Upper lobe of left lung (tissue), 4 donors: ENCODE results near the gene MRGPRG.

Experiments
- CTCF ChIP-seq, 6 experiments: fragments of 450-650 bp in 4 of 6; fragments of 200-600 bp in 2 of 6; sonication (generic) in 2 of 6; IDR thresholded peaks; one replicate each; pipeline ENCODE4 v1.5.1; 2016 to 2019; ENCODE audit warnings: antibody characterized with exemption in 6 of 6
- EP300 ChIP-seq, 4 donors: sonication (generic); formaldehyde crosslinking; IDR thresholded peaks; one replicate each; pipeline ENCODE4 v1.5.1; 2017; ENCODE audit warnings: antibody characterized with exemption in 4 of 4, control low read depth in 2 of 4
- POLR2A ChIP-seq, 4 donors: fragments of 450-650 bp; IDR thresholded peaks; one replicate each; pipeline ENCODE4 v1.5.1; 2016 to 2017; ENCODE audit warnings: antibody characterized with exemption in 4 of 4, mild to moderate bottlenecking in 2 of 4
- POLR2AphosphoS5 ChIP-seq, 2 donors: sonication (generic); formaldehyde crosslinking; IDR thresholded peaks; one replicate each; pipeline ENCODE4 v1.5.1; 2017; ENCODE audit warnings: antibody characterized with exemption in 2 of 2

GRCh38 chr11:3213659-3214419 lies 4.8 kb downstream of the MRGPRG start:
- TF ChIP-seq POLR2AphosphoS5 (IDR thresholded peaks at IDR 0.05) (no peak), CTCF (IDR thresholded peaks at IDR 0.05) (no peak), POLR2A (IDR thresholded peaks at IDR 0.05) (no peak), EP300 (IDR thresholded peaks at IDR 0.05) (no peak)
